ENCODE measurements around the gene TMPRSS7. TPM values are rescaled to one million over a fixed set of nuclear protein-coding genes. Genes with fewer than 3 reads are reported as not detected.

The TMPRSS7 gene
- polyA plus RNA-seq, 3 donors = not detected

- no peaks in the 10 kb centered on the region for H4K20me1 ChIP-seq (ENCODE audit: insufficient read depth, low read length)
- DNase-seq = no peak
- H3K36me3 Mint-ChIP-seq = no peaks in the 10 kb centered on the region
- H3K4me3 Mint-ChIP-seq = no peak overlapping the region
- H3K27ac ChIP-seq (ENCODE audit: low read depth in 1 of 2, low read length in 2 of 2) = no peak overlapping the region
- peaks cover 19% of the 10 kb centered on the region for H3K4me1 Mint-ChIP-seq
- H3K4me1 ChIP-seq (ENCODE audit: control insufficient read depth in 1 of 2, insufficient read depth in 2 of 2, low read length in 2 of 2) = peaks cover 11 to 12% of the 10 kb centered on the region in 2 donors
- peaks cover 0 to 3% (median 0%) of the 10 kb centered on the region in 7 donors for H3K9me3 Mint-ChIP-seq
- no peak overlapping the region for H3K9ac ChIP-seq (ENCODE audit: insufficient read depth, low read length, poor library complexity, severe bottlenecking)
- intact Hi-C loops (cut with micrococcal nuclease) = no loop called here
- H3K4me2 ChIP-seq (replicated peaks; ENCODE audit: extremely low read depth, low read length, poor library complexity, severe bottlenecking) = no peak overlapping the region
- peaks cover 0 to 5% of the 10 kb centered on the region in 2 donors for H3K9me3 ChIP-seq (replicated peaks in 1 of 2; ENCODE audit: control insufficient read depth in 1 of 2, insufficient read depth in 1 of 2, low read length in 2 of 2)
- TF ChIP-seq, protein P1, sequence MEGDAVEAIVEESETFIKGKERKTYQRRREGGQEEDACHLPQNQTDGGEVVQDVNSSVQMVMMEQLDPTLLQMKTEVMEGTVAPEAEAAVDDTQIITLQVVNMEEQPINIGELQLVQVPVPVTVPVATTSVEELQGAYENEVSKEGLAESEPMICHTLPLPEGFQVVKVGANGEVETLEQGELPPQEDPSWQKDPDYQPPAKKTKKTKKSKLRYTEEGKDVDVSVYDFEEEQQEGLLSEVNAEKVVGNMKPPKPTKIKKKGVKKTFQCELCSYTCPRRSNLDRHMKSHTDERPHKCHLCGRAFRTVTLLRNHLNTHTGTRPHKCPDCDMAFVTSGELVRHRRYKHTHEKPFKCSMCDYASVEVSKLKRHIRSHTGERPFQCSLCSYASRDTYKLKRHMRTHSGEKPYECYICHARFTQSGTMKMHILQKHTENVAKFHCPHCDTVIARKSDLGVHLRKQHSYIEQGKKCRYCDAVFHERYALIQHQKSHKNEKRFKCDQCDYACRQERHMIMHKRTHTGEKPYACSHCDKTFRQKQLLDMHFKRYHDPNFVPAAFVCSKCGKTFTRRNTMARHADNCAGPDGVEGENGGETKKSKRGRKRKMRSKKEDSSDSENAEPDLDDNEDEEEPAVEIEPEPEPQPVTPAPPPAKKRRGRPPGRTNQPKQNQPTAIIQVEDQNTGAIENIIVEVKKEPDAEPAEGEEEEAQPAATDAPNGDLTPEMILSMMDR (IDR thresholded peaks at IDR 0.05) = no peak
- WGBS (ENCODE audit: insufficient coverage) = 100% methylated on average over 1 of the region's 4 CpGs
- no peak overlapping the region for H2AFZ ChIP-seq (ENCODE audit: insufficient read depth, low read depth, low read length, poor library complexity, severe bottlenecking)
- no peaks in the 10 kb centered on the region for H3K36me3 ChIP-seq (replicated peaks in 1 of 2; ENCODE audit: control insufficient read depth in 1 of 2, insufficient read depth in 2 of 2, low read length in 2 of 2)
- no peak overlapping the region for H3K27ac Mint-ChIP-seq
- peaks cover 25 to 48% (median 30%) of the 10 kb centered on the region in 3 donors for H3K27me3 Mint-ChIP-seq (ENCODE audit: low read depth in 3 of 3)
- H3K4me3 ChIP-seq (replicated peaks in 1 of 3; ENCODE audit: low read depth in 2 of 3, low read length in 3 of 3) = no peak overlapping the region
- H3K79me2 ChIP-seq (ENCODE audit: insufficient read depth, low read length) = no peaks in the 10 kb centered on the region
- peaks cover 22 to 27% of the 10 kb centered on the region in 2 donors for H3K27me3 ChIP-seq (ENCODE audit: control insufficient read depth in 2 of 2, insufficient read depth in 2 of 2, low read length in 2 of 2)
Measured at GRCh38 chr3:112003321-112004080, 31.0 kb upstream of the TMPRSS7 start.

DNA sequence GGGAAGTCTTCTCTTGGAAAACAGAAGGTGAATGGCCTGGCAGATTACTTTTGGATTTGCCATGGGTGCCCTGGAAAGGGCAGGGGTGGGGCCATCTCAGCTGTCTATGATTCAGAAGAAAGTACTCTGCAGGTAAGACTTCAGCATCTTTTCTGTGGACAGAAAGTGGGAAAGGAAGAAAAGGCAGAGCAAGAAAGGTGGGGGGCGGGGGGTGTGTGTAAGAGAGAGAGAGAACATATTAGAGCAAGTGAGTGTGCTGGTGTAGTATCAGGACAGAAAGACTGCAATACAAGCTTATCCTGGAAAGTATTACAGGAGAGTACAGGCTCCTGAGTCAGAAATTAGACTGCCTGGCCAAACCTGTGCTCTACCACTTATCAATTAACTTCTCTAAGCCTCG is 30.3 kb upstream of the TMPRSS7 start:
- peaks cover 16 to 20% of the 10 kb centered on the region in 2 donors for H3K27me3 ChIP-seq (ENCODE audit: control insufficient read depth in 2 of 2, insufficient read depth in 2 of 2, low read length in 2 of 2)
- 80% methylated on average over 1 of the region's 2 CpGs for WGBS (ENCODE audit: insufficient coverage)
- H3K4me3 Mint-ChIP-seq = no peak overlapping the region
- H3K4me2 ChIP-seq (replicated peaks; ENCODE audit: extremely low read depth, low read length, poor library complexity, severe bottlenecking) = no peak overlapping the region
- H3K36me3 ChIP-seq (replicated peaks in 1 of 2; ENCODE audit: control insufficient read depth in 1 of 2, insufficient read depth in 2 of 2, low read length in 2 of 2) = no peaks in the 10 kb centered on the region
- H3K36me3 Mint-ChIP-seq = no peaks in the 10 kb centered on the region
- H3K27ac ChIP-seq (ENCODE audit: low read depth in 1 of 2, low read length in 2 of 2) = no peak overlapping the region
- no peaks in the 10 kb centered on the region for H3K79me2 ChIP-seq (ENCODE audit: insufficient read depth, low read length)
- DNase-seq = no peak
- no peak overlapping the region for H3K27ac Mint-ChIP-seq
- H4K20me1 ChIP-seq (ENCODE audit: insufficient read depth, low read length) = no peaks in the 10 kb centered on the region
- peaks cover 12% of the 10 kb centered on the region for H3K4me1 Mint-ChIP-seq
- peaks cover 18 to 42% (median 23%) of the 10 kb centered on the region in 3 donors for H3K27me3 Mint-ChIP-seq (ENCODE audit: low read depth in 3 of 3)
- peaks cover 0 to 3% (median 0%) of the 10 kb centered on the region in 7 donors for H3K9me3 Mint-ChIP-seq
- intact Hi-C loops (cut with micrococcal nuclease) = no loop called here
- peaks cover 0 to 5% of the 10 kb centered on the region in 2 donors for H3K9me3 ChIP-seq (replicated peaks in 1 of 2; ENCODE audit: control insufficient read depth in 1 of 2, insufficient read depth in 1 of 2, low read length in 2 of 2)
- peaks cover 5% of the 10 kb centered on the region in 2 donors for H3K4me1 ChIP-seq (ENCODE audit: control insufficient read depth in 1 of 2, insufficient read depth in 2 of 2, low read length in 2 of 2)
- H3K9ac ChIP-seq (ENCODE audit: insufficient read depth, low read length, poor library complexity, severe bottlenecking) = no peak overlapping the region
- H2AFZ ChIP-seq (ENCODE audit: insufficient read depth, low read depth, low read length, poor library complexity, severe bottlenecking) = no peak overlapping the region
- TF ChIP-seq, protein P1 (IDR thresholded peaks at IDR 0.05) = no peak
- H3K4me3 ChIP-seq (replicated peaks in 1 of 3; ENCODE audit: low read depth in 2 of 3, low read length in 3 of 3) = no peak overlapping the region

Measured in CD14-positive monocyte (primary cell).